Measurements from ENCODE around the gene SDC1.
"Not testable (repeated sequence)": the region's sequence is repeated elsewhere in the genome, so short reads cannot be mapped to it uniquely, and the experiment has no call there.

Gene SDC1, protein sequence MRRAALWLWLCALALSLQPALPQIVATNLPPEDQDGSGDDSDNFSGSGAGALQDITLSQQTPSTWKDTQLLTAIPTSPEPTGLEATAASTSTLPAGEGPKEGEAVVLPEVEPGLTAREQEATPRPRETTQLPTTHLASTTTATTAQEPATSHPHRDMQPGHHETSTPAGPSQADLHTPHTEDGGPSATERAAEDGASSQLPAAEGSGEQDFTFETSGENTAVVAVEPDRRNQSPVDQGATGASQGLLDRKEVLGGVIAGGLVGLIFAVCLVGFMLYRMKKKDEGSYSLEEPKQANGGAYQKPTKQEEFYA

DNA sequence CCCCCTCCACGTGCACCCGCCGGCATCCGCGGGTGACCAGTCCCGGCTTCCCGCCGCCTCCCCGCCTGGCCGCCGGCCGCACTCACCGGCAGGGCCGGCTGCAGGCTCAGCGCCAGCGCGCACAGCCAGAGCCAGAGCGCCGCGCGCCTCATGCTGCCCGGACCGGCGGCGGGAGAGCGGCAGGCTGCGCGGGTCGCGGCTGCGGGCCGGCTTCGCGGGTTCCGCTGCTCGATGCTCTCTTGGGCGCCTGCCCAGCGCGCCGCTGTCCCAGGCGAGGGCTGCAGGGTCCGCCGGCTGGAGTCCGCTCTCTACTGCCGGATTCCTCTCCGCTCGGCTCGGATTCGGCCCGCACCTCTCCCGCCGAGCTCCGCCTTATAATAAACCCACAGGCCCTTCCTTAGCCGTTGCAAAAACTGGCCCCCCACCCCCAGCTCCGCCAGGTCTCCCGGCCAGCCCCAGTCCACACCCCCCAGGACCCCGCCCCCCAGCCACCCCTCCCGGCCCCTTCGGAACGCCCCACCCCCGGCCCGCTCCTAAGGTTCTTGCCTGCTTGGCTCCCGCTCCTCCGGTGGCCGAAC lies at the start of gene SDC1:
Gene SDC1 (minus strand): TSS at position 415 of the 578 bp plus-strand sequence. CDS start 263 bp downstream, at position 152.
- TF ChIP-seq, protein P1, sequence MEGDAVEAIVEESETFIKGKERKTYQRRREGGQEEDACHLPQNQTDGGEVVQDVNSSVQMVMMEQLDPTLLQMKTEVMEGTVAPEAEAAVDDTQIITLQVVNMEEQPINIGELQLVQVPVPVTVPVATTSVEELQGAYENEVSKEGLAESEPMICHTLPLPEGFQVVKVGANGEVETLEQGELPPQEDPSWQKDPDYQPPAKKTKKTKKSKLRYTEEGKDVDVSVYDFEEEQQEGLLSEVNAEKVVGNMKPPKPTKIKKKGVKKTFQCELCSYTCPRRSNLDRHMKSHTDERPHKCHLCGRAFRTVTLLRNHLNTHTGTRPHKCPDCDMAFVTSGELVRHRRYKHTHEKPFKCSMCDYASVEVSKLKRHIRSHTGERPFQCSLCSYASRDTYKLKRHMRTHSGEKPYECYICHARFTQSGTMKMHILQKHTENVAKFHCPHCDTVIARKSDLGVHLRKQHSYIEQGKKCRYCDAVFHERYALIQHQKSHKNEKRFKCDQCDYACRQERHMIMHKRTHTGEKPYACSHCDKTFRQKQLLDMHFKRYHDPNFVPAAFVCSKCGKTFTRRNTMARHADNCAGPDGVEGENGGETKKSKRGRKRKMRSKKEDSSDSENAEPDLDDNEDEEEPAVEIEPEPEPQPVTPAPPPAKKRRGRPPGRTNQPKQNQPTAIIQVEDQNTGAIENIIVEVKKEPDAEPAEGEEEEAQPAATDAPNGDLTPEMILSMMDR (IDR thresholded peaks at IDR 0.05; ENCODE audit: low read depth, low read length), result no peak
- TF ChIP-seq POLR2A (IDR thresholded peaks at IDR 0.05; ENCODE audit: extremely low read depth, insufficient read length) (no peak), MYC (IDR thresholded peaks at IDR 0.05; ENCODE audit: low read depth, low read length) (no peak)
- TF ChIP-seq, protein P2, sequence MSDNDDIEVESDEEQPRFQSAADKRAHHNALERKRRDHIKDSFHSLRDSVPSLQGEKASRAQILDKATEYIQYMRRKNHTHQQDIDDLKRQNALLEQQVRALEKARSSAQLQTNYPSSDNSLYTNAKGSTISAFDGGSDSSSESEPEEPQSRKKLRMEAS (IDR thresholded peaks at IDR 0.05; ENCODE audit: low read depth, low read length), result no peak
- H3K4me3 ChIP-seq (ENCODE audit: low read depth, low read length), result peak within 1 kb of the TSS; percentile 44
- peak; percentile 64 for DNase-seq (ENCODE audit: low read depth)

DNA sequence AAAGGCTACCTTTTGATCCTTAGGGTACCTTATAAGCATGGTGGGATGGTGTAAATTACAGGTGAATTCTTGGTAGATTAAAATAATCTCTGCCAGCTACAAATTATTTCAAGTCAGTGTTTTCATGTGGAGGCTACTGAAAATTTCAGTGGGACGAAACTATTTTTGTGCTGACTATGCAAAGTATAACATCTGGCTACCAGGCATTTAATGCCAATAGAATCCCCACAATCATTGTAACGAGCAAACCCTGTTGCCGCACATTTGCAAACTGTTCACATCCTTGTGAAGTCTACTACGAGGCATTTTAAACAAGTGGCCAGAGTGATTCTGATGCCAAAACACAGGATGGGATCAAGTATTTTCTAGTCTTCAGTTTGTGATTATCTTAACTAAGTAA lies 48.1 kb upstream of the SDC1 start:
- no peak for TF ChIP-seq MYC (IDR thresholded peaks at IDR 0.05; ENCODE audit: low read depth, low read length)
- no peak for TF ChIP-seq POLR2A (IDR thresholded peaks at IDR 0.05; ENCODE audit: extremely low read depth, insufficient read length)
- TF ChIP-seq, protein P2 (IDR thresholded peaks at IDR 0.05; ENCODE audit: low read depth, low read length), result no peak
- TF ChIP-seq, protein P1 (IDR thresholded peaks at IDR 0.05; ENCODE audit: low read depth, low read length), result no peak
- no peak for DNase-seq (ENCODE audit: low read depth)
- H3K4me3 ChIP-seq (ENCODE audit: low read depth, low read length), result no peak overlapping the region

DNA sequence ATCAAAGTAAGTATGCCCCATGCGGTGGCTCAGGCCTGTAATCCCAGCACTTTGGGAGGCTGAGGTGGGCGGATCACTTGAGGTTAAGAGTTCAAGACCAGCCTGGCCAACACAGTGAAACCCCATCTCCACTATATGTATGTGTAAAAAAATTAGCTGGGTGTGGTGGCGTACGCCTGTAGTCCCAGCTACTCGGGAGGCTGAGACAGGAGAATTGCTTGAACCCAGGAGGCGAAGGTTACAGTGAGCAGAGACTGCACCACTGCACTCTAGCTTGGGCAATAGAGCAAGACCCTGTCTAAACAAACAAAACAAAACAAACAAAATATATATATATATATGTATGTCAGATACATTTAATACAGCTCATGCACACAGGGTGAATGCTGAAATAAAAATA lies 43.4 kb upstream of the SDC1 start:
- not testable (repeated sequence) for H3K4me3 ChIP-seq (ENCODE audit: low read depth, low read length); DNase-seq (ENCODE audit: low read depth)

DNA sequence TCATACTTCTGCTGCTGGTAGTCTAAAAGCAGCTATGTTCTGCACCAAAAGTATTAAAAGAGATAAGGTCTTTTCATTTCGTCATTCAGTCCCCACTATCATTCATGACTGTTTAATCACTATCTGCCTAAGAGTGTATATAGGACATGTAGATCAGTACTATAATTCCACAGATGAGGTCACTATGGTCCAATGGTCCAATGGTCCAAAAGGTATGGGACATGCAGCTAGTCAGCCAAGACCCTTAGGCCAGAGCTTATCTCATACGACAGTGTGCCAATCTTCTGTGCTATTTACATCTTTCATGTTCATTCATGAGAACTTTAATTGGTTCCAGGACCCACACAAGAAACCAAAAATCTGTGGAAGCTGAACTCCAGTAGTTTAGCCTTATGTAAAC lies 42.6 kb upstream of the SDC1 start:
- H3K4me3 ChIP-seq (ENCODE audit: low read depth, low read length), result no peak overlapping the region
- DNase-seq (ENCODE audit: low read depth), result no peak
- TF ChIP-seq, protein P1 (IDR thresholded peaks at IDR 0.05; ENCODE audit: low read depth, low read length), result no peak
- TF ChIP-seq POLR2A (IDR thresholded peaks at IDR 0.05; ENCODE audit: extremely low read depth, insufficient read length) (no peak), MYC (IDR thresholded peaks at IDR 0.05; ENCODE audit: low read depth, low read length) (no peak)
- TF ChIP-seq, protein P2 (IDR thresholded peaks at IDR 0.05; ENCODE audit: low read depth, low read length), result no peak

DNA sequence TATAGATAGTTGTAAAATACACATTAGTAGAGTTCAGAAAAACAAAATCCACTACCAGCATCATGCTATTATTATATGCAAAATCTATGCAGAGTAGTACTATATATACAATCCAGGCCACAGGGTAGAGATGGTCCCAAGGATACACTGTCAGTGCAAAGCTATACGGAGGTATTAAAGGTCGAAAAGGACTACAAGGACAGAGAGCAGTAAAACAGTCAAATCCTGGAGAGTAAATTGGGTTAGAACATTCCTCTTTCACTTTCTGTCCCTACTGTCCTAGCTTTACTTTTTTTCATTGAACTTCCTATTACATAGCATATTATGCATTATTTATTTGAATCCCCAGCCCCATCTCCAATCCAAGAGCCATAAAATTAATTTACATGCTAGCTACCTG lies 39.7 kb upstream of the SDC1 start:
- TF ChIP-seq, protein P1 (IDR thresholded peaks at IDR 0.05; ENCODE audit: low read depth, low read length), result no peak
- TF ChIP-seq POLR2A (IDR thresholded peaks at IDR 0.05; ENCODE audit: extremely low read depth, insufficient read length), result no peak
- TF ChIP-seq, protein P2 (IDR thresholded peaks at IDR 0.05; ENCODE audit: low read depth, low read length), result no peak
- TF ChIP-seq MYC (IDR thresholded peaks at IDR 0.05; ENCODE audit: low read depth, low read length), result no peak
- no peak overlapping the region for H3K4me3 ChIP-seq (ENCODE audit: low read depth, low read length)
- DNase-seq (ENCODE audit: low read depth), result no peak

DNA sequence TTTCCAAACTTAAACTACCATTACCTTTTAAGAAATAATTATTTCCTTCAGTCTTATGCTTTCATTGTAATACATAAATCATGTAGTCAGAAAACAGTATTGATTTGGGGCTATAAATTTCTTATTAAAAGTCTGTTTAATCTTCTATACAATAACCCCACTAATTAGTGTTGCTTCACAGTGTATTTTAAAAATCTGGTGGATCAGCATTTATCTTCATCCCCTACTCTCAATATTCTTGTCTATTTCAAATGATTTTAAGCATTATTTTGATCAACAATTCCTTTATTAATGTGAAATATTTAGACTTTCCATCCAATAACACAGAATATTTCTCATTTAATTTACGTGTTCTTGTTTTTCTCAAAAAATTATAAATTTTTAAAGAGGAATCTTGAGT lies 32.5 kb upstream of the SDC1 start:
- TF ChIP-seq POLR2A (IDR thresholded peaks at IDR 0.05; ENCODE audit: extremely low read depth, insufficient read length) (no peak), MYC (IDR thresholded peaks at IDR 0.05; ENCODE audit: low read depth, low read length) (no peak)
- TF ChIP-seq, protein P1 (IDR thresholded peaks at IDR 0.05; ENCODE audit: low read depth, low read length), result no peak
- TF ChIP-seq, protein P2 (IDR thresholded peaks at IDR 0.05; ENCODE audit: low read depth, low read length), result no peak
- DNase-seq (ENCODE audit: low read depth), result no peak
- no peak overlapping the region for H3K4me3 ChIP-seq (ENCODE audit: low read depth, low read length)

All from NB4 (cell line).